ENCODE results near the gene OR1F1.

The OR1F1 gene

DNA sequence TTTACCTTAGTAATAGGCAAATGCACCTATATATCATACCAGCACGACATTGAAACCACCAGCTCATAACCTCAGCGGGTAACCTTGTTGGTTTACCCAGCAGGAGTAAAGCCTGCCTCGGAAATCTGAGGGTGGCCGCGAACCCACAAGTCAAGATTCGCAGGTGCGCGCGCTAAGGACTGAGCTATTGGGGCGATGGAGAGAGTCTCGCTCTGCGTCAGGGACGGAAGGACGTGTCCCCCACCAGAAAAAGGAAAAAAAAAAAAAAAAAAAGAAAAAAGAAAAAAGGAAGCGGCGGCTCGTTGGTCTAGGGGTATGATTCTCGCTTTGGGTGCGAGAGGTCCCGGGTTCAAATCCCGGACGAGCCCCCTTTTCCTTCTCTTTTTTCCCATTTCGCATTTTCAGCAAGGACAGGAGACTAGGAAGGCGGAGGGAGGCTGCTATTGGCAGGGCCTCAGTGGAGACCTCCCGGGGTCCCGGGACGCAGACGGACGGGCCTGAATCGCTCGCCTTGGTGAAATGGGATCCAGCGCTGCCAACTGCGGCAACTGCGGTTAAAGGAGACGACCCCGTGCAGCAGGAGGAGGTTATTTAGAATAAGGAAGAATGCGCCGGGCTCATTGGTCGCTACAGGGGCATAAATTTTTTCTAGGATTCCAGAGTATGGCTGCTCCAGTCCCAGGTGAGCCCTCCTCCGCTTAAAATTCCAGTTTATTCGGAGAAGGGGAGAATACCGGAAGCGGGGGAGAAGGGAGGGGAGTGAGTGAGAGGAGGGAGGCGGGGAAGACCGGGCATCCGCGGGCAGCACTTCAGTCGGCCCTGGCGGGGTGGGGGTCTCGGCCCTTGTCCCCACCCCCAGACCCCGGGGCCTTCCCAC lies at the start of gene OR1F1:
TSS of gene OR1F1 (plus strand) at position 407 of the 877 bp plus-strand sequence.
- TF ChIP-seq GATA2 (IDR thresholded peaks at IDR 0.05; ENCODE audit: low read depth, low read length) (no peak), GATA3 (IDR thresholded peaks at IDR 0.05; ENCODE audit: low read depth, low read length) (no peak)

- TF ChIP-seq GATA3 (IDR thresholded peaks at IDR 0.05; ENCODE audit: low read depth, low read length): no peak
- no peak for TF ChIP-seq GATA2 (IDR thresholded peaks at IDR 0.05; ENCODE audit: low read depth, low read length)
Observed at GRCh38 chr16:3138342-3138741, 49.7 kb upstream of the OR1F1 start.

- TF ChIP-seq GATA2 (IDR thresholded peaks at IDR 0.05; ENCODE audit: low read depth, low read length) (no peak), GATA3 (IDR thresholded peaks at IDR 0.05; ENCODE audit: low read depth, low read length) (no peak)
Observed at GRCh38 chr16:3138823-3139426, 49.1 kb upstream of the OR1F1 start.

- TF ChIP-seq GATA2 (IDR thresholded peaks at IDR 0.05; ENCODE audit: low read depth, low read length): no peak
- TF ChIP-seq GATA3 (IDR thresholded peaks at IDR 0.05; ENCODE audit: low read depth, low read length): no peak
Observed at GRCh38 chr16:3140603-3141427, 47.2 kb upstream of the OR1F1 start.

DNA sequence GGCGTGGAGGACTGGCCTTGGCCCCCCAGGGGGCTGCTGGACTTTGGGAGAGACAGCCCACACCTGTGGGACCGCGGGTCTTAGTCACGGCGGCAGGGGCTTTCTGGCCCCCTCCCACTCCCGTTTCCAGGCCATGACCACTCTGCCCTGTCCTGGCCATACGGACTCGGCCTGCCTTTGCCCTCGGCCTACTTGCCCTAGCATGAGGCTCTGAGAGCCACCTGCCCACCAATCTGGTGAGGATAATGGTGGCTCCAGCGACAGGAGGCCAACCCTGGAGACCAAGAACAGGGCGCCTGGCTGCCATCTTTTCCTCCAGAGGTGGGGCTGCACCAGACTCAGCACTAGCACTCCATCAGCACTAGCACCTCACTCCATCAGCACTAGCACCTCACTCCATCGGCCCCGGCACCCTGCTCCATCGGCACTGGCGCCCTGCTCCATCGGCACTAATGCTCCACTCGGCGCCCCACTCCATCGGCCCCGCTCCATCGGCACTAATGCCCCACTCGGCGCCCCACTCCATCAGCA lies 46.2 kb upstream of the OR1F1 start:
- TF ChIP-seq GATA2 (IDR thresholded peaks at IDR 0.05; ENCODE audit: low read depth, low read length) (no peak), GATA3 (IDR thresholded peaks at IDR 0.05; ENCODE audit: low read depth, low read length) (no peak)

- TF ChIP-seq GATA2 (IDR thresholded peaks at IDR 0.05; ENCODE audit: low read depth, low read length) (no peak), GATA3 (IDR thresholded peaks at IDR 0.05; ENCODE audit: low read depth, low read length) (no peak)
Observed at GRCh38 chr16:3142327-3142726, 45.7 kb upstream of the OR1F1 start.

DNA sequence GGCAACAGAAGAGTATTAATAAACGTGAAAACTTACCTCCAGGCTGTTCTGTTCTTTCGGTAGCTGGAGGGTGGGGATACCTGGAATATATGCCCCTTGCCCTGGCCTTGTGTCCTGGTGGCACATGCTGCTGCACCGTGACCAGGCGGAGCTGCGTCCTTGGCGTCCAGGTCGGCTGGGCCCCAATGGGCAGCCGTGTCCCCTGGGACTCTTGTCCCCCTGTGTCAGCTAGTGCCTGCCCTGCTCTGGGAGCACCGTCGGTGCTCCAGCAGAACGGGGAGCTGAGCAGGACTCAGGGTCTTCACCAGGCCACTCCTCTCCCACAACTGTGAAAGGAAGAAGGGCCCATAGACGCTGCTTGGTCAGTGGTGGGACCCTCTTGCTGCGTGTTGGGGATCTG lies 45.2 kb upstream of the OR1F1 start:
- TF ChIP-seq GATA2 (IDR thresholded peaks at IDR 0.05; ENCODE audit: low read depth, low read length) (no peak), GATA3 (IDR thresholded peaks at IDR 0.05; ENCODE audit: low read depth, low read length) (no peak)

- no peak for TF ChIP-seq GATA3 (IDR thresholded peaks at IDR 0.05; ENCODE audit: low read depth, low read length)
Observed at GRCh38 chr16:3143189-3143588, 44.8 kb upstream of the OR1F1 start.

- TF ChIP-seq GATA2 (IDR thresholded peaks at IDR 0.05; ENCODE audit: low read depth, low read length) (no peak), GATA3 (IDR thresholded peaks at IDR 0.05; ENCODE audit: low read depth, low read length) (no peak)
Observed at GRCh38 chr16:3143598-3144320, 44.2 kb upstream of the OR1F1 start.

GRCh38 chr16:3144321-3144983 lies 43.6 kb upstream of the OR1F1 start:
- TF ChIP-seq GATA2 (IDR thresholded peaks at IDR 0.05; ENCODE audit: low read depth, low read length) (no peak), GATA3 (IDR thresholded peaks at IDR 0.05; ENCODE audit: low read depth, low read length) (no peak)

DNA sequence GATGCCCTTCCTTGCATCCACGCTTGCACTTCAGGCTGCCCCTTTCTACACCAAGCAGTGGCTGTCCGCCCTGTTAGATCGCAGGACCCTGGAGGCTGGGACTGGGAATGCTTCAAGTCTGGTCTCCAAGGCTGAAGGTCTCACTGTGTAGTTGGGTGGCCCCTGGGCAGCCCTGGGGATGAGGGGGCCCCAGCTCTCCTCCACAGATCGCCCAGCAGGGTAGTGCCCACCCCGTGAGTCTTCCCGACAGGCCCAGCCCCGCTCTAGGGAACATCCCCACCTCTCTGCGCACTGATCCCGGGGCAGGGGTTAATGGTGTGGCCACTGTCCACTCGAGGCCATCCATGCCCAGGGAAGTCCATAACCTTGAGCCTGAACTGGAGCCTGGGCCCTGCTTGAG lies 42.9 kb upstream of the OR1F1 start:
- TF ChIP-seq GATA2 (IDR thresholded peaks at IDR 0.05; ENCODE audit: low read depth, low read length) (no peak), GATA3 (IDR thresholded peaks at IDR 0.05; ENCODE audit: low read depth, low read length) (no peak)

- TF ChIP-seq GATA2 (IDR thresholded peaks at IDR 0.05; ENCODE audit: low read depth, low read length) (no peak), GATA3 (IDR thresholded peaks at IDR 0.05; ENCODE audit: low read depth, low read length) (no peak)
Observed at GRCh38 chr16:3145660-3146059, 42.3 kb upstream of the OR1F1 start.

Data from SH-SY5Y (cell line).